Left lobe of liver (tissue), 2 donors: Measurements from ENCODE around the gene ARHGAP23. TPM values are rescaled to one million over a fixed set of nuclear protein-coding genes. Genes with fewer than 3 reads are reported as not detected.
"Not testable (repeated sequence)": the region's sequence is repeated elsewhere in the genome, so short reads cannot be mapped to it uniquely, and the experiment has no call there.

Experiments
- ATAC-seq: fragments of 200-7000 bp; cut with Tn5 transposase; one replicate; pipeline ENCODE4 v1.9.1; 2020; ENCODE audit warnings: mild to moderate bottlenecking, moderate library complexity
- DNase-seq: peaks from one replicate; pipeline ENCODE4 v3.0.0-alpha.2; 2020; ENCODE audit warnings: low spot score
- total RNA-seq: library from RNA; stranded (reverse); gene quantifications from one replicate; pipeline ENCODE4 v1.2.1, GENCODE V29; 2021
- donor health status: DM: no; HTN: no; CAD: no; lungs with moderate emphysema.
- donor health status: DM: no; HTN: yes; CAD: no.

ARHGAP23 gene
- total RNA-seq, 1 donor from 2014 or later: 3.3 TPM

DNA sequence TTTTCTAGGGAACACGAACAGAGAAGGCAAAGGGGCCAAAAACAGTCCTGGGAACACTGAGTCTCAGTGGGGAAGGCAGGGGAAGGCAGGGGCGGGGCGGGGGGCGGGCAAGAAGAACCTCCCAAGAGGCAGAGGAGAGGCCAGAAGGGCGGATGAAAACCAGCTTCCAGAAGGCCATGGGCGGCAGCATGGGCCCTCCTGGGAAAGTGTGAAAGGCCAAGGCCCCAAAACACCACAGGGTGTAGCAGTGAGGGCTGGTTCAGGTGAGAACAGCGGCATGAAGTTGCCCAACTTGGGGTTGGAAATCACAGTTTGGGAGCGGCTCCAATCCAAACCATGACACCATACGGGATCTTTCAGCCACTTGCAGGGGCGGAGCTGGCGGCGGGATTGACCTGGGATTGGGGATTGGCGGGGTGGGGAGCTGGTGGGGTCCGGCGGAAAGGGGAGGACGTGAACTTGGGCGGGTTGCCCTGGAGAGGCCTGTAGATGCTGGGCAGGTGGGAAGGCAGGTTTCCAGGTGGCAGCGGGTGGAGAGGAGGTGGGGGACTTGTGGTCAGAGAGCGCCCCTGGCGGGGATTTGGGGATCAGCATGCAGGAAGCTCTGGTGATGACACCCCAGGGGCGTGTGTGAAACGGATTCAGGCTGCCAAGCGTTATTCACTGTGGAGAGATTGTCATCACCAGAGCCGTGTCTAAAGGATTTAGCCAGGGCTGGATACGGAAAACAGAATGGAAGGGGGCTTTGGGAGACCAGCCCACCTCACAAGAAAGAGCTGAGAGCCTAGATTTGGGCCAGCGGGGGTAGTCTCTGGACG is 80.9 kb downstream of the ARHGAP23 start:
- peak; percentile 75 for ATAC-seq

DNA sequence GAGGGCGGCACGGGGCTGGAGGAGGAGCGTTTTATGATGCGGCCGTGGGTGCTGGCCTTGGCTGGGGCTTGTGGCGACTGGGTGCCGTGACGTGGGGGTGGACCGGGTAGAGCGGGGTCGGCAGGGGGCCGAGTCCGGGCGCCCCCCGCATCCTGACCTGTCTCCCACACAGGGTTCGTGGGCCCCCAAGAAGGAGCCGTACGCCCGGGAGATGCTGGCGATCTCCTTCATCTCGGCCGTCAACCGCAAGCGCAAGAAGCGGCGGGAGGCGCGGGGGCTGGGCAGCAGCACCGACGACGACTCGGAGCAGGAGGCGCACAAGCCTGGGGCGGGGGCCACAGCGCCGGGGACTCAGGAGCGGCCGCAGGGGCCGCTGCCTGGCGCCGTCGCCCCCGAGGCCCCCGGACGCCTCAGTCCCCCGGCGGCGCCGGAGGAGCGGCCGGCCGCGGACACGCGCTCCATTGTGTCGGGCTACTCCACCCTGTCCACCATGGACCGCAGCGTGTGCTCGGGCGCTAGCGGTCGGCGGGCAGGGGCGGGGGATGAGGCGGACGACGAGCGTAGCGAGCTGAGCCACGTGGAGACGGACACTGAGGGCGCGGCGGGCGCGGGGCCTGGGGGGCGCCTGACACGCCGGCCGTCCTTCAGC is 81.6 kb downstream of the ARHGAP23 start:
- DNase-seq (no peak), ATAC-seq (peak; percentile 24)

More for the DNA sequence above, 80.9 kb downstream of the ARHGAP23 start:
- peak; percentile 48 for DNase-seq

DNA sequence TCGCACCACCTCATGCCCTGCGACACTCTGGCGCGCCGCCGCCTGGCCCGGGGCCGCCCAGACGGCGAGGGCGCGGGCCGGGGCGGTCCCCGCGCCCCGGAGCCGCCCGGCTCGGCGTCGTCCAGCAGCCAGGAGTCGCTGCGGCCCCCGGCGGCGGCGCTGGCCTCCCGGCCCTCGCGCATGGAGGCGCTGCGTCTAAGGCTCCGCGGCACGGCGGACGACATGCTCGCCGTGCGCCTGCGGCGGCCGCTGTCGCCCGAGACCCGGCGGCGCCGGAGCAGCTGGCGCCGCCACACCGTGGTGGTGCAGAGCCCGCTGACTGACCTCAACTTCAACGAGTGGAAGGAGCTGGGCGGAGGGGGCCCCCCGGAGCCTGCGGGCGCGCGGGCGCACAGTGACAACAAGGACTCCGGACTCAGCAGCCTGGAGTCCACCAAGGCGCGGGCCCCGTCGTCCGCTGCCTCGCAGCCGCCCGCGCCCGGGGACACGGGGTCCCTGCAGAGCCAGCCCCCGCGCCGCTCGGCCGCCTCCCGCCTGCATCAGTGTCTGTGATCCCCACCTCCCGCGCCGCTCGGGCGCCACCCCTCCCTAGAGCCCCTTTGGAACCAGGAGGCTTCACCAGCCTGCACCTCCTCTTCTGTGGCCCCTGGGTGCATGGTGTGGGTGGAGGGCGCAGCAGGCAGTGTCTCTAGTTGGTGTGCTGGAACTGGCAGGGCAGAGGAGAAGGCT is 82.3 kb downstream of the ARHGAP23 start:
- no peak for DNase-seq

DNA sequence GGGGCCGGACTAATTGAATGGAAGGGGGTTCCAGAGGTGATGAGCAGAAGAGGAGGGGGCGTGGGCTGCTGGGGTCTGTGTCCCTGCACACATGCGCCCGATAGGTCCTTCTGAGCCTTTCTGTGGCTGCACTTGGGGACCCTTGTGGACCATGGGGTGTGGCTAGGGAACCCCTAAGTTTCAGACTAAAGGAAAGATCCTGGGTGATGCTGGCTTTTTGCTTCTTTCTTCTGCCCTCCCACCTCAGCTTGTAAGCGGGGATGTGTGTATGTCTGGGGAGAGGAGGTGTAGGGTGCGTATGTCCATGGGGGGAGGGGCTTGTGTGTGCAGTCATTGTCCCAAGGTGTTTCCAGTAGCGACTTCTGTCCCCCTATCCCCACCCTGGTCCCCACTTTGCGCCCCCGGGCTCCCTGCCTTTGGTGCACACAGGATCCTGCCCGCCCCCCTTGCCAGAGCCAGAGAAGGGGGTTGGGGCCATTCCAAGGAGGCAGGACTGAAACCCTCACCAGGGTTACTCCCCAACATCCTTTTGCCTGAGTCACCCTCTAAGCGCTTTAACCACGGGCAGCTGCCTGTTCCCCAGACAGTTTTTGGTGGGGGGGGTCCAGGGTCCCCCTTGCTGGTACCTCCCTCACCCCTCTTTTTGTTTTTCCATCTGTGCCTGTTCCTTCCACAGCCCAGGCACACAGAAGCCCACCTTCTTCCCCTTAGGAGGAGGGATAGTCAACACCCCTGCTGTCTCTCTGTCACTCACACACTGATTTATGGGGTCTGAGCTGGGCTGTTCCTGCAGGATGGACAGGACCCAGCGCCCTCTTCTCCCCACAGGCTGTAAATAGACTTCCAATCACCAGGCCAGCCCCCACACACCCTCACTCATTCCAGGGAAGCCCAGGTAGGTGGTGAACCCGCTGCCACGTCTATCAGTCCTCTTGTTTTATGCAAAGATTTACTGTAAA is 83.2 kb downstream of the ARHGAP23 start:
- no peak for DNase-seq
- no peak for ATAC-seq

More for the DNA sequence above, 82.3 kb downstream of the ARHGAP23 start:
- peak; percentile 71 for ATAC-seq

DNA sequence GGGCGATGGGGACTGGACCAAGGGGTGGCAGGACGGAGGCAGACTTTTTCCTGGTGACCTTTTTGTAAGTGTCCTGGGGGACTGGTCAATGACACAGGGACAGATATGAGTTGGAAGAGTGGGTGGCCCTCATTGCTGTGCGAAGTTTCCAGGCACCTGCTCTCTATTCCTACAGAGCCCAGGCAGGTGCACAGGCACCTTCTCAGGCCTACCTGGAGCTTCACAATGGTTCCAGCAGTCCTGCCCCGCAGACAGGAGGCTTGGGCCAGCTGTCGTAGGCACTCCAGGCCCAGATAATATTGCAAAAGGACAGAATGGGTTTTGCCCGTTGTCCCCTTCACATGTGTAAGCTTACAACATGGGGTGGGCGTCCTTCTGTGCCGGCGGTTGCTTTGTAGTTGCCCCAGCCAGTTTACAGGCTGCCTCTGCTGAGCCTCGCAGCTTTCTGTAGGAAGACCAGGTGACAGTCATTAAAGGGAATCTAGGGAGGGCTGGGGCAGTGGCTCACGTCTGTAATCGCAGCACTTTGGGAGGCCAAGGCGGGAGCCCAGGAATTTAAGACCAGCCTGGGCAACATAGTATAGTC is 84.3 kb downstream of the ARHGAP23 start:
- ATAC-seq (no peak), DNase-seq (no peak)

DNA sequence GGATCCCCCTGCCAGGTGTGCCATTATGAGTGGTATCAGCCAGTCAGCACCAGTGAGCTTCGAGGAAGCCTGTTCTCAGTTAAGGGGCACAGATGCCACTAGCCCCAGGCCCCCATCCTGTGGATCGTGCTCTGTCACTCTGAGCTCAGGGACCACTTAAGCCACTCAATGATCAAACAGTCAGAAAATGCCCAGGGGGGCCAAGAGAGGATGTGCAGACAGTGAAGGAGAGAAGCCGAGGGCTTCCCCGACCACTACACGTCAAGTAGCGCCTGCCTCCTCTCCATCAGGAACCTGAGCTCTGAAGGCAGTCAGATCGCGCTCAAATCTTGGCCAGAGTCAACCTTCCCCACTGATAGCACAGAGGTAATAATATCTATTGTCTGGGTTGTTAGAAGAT is 98.3 kb downstream of the ARHGAP23 start:
- DNase-seq: not testable (repeated sequence)

DNA sequence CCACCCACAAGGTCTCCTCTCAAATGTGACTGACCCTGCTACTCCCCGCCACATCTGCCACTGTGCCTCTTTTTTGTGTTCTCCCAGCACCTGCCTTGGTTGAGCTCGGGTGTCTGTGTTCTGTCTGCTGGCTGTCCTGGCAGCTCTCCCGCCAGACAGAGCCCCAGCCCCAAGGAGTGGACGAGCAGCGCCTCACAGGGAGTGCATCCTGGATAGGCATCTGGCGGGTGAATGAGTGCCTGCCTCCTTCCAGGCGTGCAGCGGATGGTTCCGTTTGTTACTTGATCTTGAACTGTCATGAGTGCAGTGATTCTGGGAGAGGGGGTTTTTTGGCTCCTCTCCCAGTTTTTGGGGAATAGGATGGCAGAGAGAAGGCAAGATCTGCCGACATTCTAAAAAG is 99.9 kb downstream of the ARHGAP23 start:
- ATAC-seq, DNase-seq: not testable (repeated sequence)

More for the DNA sequence above, 98.3 kb downstream of the ARHGAP23 start:
- ATAC-seq: not testable (repeated sequence)

DNA sequence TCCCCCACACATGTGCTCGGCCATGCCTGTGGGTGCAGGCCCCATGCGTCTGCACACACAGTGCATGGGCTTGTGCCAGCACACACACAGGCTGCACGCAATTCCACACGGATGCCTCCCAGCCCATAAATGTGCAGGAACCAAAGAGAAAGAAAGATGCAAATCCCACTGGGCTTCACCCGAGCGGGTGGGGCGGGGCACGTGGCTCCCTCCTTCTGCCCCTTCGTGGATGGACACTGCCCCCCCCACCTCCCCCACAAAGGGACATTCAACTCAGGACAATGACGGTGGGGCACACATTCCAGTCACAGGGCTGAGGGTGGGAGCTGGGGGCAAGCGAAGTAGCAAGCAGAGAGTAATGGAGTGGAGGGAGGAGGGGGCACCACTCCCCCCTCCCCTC is 102.6 kb downstream of the ARHGAP23 start:
- not testable (repeated sequence) for DNase-seq, ATAC-seq

DNA sequence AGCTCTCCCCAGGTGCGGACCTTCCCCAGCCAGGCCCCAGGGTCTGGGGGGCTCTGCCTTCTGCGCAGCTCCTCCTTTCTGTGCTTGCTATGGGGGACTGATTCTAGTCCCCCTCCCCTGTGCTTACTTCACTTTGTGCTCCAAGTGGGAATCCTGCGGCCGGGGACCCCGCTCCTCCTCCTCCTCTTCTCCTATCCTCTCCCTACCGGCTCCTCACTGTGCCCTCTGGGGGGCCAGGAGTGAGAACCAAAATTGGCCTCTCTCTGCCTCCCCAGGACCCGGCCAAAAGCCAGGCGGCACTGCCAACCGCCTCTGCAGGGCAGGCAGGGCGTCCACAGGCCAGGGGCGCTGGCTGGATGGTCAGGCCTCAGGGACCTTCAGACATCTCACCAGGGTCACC is 103.5 kb downstream of the ARHGAP23 start:
- DNase-seq, ATAC-seq: not testable (repeated sequence)

DNA sequence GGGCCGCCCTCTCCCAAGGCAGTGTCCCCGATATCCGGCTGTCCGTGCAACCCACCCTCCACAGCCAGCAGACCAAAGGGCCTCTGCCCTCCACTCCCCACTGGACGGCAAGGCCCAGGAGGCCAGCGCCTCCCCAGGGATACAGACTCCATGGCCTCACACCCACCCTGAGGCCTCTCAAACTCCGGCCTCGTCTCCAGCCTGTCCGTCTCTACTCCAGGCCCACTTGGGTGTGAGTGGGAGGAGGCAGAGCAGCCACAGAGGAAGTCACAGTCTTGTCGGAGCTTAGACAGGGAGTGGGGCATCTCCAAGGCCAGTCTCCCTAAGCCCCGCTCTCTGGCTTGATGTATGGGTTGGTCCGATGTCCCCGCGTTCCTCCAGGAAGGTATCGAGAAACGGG is 104.2 kb downstream of the ARHGAP23 start:
- DNase-seq (no peak), ATAC-seq (no peak)

DNA sequence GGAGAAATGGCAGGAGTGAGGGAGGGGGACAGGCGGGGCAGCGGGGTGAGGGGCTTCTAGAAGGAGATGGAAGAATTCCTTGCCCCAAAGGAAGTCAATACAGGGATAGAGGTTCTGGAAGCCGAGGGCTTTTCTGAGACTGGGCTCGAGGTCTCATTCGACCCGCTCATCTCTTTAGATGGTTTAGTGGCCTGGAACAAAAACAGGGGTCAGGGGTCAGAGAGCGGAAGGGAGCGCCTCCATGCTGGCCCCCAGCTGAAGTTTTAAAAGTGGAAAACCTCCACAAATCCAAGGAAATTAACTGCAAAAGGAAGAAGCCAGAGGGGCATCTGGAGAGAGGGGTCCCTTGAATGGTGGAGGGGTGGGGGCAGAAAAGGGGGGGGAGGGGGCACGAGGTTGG is 105.0 kb downstream of the ARHGAP23 start:
- ATAC-seq: no peak
- no peak for DNase-seq

DNA sequence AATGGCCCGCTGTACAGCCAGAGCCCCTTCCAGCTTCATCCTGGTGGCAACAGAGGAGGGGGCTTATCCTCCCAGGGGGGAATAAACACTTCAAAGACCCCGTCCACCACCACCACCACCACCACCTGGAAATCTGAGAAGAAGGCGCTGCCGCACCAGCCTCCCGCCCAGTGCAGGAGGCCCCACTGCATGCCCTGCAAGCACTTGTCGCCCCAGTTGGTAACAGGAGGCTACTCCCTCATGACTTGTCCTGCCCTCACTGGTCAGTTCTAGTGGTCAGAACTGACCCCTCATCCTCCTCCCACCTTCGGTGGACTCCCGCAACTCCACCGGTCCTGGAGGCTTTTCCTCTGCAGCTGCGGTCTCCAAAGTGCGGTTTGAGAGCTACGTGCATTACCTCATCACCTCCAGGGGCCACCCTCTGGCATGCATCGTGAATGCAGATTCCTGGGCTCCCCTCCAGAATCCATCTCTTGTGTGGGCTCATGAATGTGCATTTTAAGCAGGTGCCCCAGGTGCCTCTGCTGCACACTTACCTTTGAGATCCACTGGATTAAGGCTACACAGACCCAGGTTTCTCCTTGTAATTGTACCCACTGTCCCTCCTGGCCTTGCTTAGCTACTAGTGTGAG is 105.7 kb downstream of the ARHGAP23 start:
- DNase-seq (no peak), ATAC-seq (peak; percentile 34)

DNA sequence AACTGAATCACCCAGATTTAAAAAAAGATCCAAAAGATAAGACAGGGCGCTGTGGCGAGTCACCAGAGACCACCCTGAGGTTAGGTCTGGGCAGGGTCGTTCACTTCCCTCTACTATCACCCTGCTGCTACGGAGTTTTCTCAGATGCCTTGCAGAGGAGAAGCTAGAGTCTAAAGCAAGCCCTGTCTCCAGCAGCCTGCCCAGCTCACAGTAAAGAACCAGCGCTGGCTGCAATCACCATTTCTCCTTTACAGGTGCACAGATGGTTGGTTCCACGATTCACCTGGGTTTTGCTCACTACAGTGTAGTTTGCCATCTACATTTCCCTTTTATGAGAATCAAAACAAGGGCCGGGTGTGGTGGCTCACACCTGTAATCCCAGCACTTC is 106.2 kb downstream of the ARHGAP23 start:
- ATAC-seq (no peak), DNase-seq (no peak)

DNA sequence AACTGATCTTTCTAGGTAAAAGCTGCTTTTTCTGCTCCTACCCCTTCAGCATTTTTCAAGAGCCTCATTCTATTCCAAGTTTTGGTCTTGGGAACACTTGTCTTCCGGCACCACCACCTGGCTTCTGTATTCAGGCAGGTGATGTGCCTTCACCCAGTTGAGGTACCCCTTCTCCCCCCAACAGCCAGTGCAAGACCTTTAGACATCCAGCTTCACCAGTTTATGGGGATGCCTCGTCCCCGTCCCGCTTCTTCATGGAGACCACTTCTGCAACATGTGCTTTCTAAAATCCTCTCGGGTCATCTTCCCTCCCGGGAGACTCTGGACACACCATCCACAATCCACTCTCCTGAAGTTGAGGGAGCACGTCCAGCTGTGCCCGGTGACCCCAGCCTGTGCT is 107.6 kb downstream of the ARHGAP23 start:
- ATAC-seq: no peak
- DNase-seq: no peak

DNA sequence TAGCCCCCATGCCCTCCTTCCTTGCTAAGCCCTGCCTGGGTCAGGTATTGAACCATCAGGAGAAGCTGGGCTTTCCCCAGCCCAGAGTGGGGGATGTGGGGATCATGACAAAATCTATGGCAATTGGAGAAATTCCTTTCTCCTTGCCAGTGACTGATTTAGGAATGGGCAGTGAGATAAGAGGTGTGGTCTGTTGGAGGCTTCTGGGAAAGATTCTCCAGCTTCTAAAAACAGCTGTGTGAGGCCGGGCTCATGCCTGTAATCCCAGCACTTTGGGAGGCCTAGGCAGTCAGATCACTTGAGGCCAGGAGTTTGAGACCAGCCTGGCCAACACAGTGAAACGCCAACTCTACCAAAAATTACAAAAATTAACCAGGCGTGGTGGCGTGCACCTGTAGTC is 108.4 kb downstream of the ARHGAP23 start:
- DNase-seq (no peak), ATAC-seq (no peak)

DNA sequence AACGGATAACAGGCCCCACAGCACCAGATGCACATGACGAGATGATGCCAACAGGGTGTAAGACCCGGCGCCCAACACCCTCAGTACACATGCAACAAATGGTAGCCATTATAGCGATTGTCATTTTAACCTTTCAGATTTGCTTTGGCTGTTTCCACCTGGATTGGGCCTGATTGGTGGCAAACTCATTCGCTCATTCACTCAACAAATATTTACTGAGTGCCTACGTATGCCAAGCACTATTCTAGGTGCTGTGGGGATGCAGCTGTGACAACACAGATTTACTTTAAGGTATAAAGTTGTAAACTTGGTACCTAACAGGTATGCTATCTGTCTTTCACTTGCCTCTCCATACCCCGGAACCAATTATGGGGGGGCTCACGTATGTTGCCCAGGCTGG is 110.6 kb downstream of the ARHGAP23 start:
- DNase-seq (no peak), ATAC-seq (peak; percentile 50)

DNA sequence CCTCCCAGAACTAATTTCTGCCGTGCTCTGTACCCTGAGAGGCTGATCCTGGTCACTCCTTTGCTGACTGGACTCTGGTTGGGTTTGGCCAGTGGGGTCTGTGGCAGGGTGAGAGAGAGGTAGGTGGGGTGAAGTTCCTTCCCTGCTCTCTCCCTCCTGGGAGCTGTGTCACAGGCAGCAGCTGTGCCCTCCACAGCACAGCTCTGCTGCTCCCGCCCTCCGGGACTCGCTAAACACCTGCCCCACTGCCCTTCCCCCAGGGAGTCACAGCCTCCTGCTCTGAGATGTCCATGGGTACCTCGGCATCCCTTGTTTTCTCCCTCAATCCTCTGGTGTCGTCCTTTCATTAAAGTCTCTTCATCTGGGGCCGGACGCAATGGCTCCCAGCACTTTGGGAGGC is 111.1 kb downstream of the ARHGAP23 start:
- ATAC-seq: no peak
- no peak for DNase-seq

DNA sequence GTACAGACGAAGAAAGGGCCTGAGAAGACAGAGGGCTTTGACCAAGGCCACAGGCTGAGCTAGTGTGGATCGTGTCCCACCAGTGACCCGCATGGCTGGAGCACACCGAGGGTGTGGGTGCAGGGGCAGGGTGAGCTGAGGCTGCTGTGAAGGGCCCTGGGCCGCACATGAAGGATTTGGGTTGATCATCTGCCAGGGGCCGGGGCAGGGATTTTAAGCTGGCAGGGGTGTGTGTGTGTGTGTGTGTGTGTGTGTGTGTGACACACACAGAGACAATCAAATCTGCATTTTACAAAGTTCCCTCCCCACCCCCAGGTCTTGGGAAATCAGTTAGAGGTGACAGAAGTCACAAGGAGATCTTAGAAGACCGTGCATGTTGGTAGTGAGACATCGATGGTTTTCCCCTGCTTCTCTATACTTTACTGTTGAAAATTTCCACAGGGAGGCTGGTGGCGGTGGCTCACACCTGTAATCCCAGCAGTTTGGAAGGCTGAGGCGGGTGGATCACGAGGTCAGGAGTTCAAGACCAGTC is 112.3 kb downstream of the ARHGAP23 start:
- no peak for DNase-seq
- ATAC-seq: no peak

DNA sequence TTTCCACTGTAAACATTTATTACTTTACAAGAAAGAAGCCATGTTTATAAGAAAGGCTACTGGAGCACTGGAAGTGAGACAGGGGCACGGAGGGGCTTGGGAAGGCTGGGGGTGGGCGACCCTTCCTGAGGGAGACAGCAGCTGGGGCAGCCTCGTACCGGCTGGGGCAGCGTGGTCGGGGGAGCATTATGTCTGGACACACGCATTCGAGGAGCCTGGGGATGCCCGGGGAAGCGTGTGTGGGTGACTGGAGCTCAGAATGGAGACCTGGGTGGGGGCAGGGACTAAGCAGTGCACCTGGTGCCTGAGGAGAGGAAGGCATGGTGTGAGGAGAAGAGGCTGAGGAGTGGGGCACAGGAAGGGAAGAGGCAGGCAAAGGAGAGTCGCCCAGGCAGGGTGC is 113.0 kb downstream of the ARHGAP23 start:
- DNase-seq (no peak), ATAC-seq (no peak)
